IPS-20b (cell line): ENCODE data around the gene BMAL1.

Experiments
- H3K27ac ChIP-seq: one replicate; pipeline ENCODE4 v1.5.1; 2013; ENCODE audit warnings: low read length
- H3K27me3 ChIP-seq: 2 replicates; pipeline ENCODE4 v1.6.1; 2013; ENCODE audit warnings: mild to moderate bottlenecking, low read length, inconsistent platforms; ENCODE audit not compliant: insufficient read depth
- H3K36me3 ChIP-seq: 2 replicates; pipeline ENCODE4 v1.6.1; 2013; ENCODE audit warnings: low read depth, mild to moderate bottlenecking, inconsistent platforms, low read length, moderate library complexity; ENCODE audit not compliant: insufficient read depth
- H3K4me1 ChIP-seq: 2 replicates; pipeline ENCODE4 v1.6.1; 2013; ENCODE audit warnings: mild to moderate bottlenecking, control low read depth, inconsistent platforms, low read length, moderate library complexity; ENCODE audit not compliant: insufficient read depth
- H3K4me3 ChIP-seq: 2 replicates; pipeline ENCODE4 v1.5.1; 2013; ENCODE audit warnings: mild to moderate bottlenecking, low read length, inconsistent platforms
- H3K9ac ChIP-seq: 2 replicates; pipeline ENCODE4 v1.6.1; 2013; ENCODE audit warnings: low read depth, mild to moderate bottlenecking, inconsistent platforms, low read length, moderate library complexity
- H3K9me3 ChIP-seq: 2 replicates; pipeline ENCODE4 v1.6.1; 2013; ENCODE audit warnings: mild to moderate bottlenecking, low read depth, low read length, inconsistent platforms; ENCODE audit not compliant: insufficient read depth

The BMAL1 gene

DNA sequence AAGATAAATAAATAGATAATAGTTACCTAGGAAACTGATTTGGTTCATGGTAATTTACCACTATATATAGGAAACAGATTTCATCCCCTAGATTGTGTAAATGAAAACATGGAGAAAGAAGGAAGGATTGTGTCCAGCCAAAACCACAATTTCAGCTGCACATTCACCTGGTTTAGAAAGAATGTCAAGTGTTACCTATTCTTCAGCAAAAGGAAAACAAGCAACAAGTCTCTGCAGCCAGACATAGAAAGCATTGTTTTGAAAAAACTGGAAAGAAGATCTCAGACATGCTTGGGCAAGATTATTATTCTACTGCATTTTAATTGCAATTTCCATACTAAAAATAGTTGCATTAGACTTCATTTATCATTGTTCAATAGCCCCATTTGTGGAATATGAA lies 8.8 kb upstream of the BMAL1 start:
- no peaks in the 10 kb centered on the region for H3K36me3 ChIP-seq
- H3K9me3 ChIP-seq, result no peaks in the 10 kb centered on the region
- no peak overlapping the region for H3K4me3 ChIP-seq
- H3K4me1 ChIP-seq, result no peaks in the 10 kb centered on the region
- no peak overlapping the region for H3K27ac ChIP-seq
- H3K27me3 ChIP-seq, result peaks cover 26% of the 10 kb centered on the region
- no peak overlapping the region for H3K9ac ChIP-seq

DNA sequence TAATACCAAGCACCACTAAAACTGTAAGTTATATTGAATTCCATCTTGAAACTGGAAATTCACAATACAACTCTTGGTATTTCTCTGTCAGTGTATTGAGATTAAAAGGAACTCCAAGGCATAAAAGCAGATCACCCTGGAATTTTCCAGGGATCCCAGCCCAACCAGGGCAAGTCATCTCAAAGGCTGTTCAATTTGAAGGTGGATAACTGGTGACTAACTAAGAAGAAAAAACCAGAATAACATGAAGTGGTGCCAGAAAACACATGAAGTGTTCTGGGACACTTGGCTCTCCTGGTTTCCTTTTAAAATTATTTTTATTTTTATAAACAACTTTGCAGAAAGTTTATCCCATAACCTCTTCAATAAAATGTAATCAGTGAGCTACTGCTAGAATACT lies 7.8 kb upstream of the BMAL1 start:
- H3K27me3 ChIP-seq, result peaks cover 36% of the 10 kb centered on the region
- no peaks in the 10 kb centered on the region for H3K4me1 ChIP-seq
- no peak overlapping the region for H3K9ac ChIP-seq
- no peak overlapping the region for H3K4me3 ChIP-seq
- H3K27ac ChIP-seq, result no peak overlapping the region
- H3K9me3 ChIP-seq, result no peaks in the 10 kb centered on the region
- H3K36me3 ChIP-seq, result no peaks in the 10 kb centered on the region

DNA sequence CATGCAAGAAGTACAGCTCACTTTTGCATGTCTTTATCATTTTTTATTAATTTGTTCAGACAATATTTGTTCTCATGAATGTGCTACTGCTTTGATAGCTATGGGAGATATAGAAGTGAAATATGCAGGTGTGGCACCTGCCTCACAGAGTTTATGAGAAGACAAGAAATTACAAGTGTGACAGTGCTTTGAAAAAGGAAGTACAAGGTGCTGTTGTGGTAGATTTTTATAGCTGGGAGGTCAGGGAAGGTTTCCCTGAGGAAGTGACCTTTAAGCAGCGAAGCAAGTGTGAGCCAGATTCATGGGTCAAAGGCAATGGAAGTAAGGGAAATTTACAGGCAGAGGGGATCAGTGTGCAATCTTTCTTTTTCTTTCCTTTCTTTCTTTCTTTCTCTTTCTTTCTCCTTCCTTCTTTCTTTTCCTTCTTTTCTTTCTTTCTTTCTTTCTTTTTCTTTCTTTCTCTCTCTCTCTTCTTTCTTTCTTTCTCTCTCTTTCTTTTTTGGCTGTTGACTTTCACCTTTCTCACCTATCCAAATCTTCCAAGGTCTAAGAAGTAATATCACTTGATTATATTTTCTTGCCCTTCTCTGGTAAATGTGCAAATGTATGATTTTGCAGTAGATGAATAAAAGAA lies 6.4 kb upstream of the BMAL1 start:
- Histone ChIP-seq H3K27ac (no peak overlapping the region), H3K9ac (no peak overlapping the region)

DNA sequence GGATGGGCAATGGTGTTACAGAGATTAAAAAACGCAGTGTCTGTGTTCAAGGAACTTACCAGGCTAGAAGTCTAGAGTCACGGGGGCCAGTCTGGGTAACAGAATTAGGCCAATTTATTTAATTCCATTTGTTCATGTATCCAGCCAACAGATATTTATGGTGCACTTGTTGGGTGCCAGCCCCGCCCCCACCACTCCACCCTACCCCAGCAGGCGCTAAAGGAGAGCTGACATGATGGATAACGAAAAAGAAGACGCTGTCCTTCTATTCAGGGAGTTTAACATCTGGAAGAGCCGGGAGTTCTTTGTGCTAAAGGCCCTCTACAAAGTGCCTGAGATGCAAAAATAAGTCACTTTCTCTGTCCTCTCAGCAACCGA lies 1.1 kb upstream of the BMAL1 start:
- H3K4me1 ChIP-seq, result peaks cover 3% of the 10 kb centered on the region
- no peaks in the 10 kb centered on the region for H3K36me3 ChIP-seq
- H3K9ac ChIP-seq, result peak overlapping the region; percentile 65; the same call in 1 of the 2 replicates
- H3K27ac ChIP-seq, result no peak overlapping the region
- H3K4me3 ChIP-seq, result peak overlapping the region; percentile 91
- H3K27me3 ChIP-seq, result peaks cover 89% of the 10 kb centered on the region
- no peaks in the 10 kb centered on the region for H3K9me3 ChIP-seq

More for the DNA sequence above, 6.4 kb upstream of the BMAL1 start:
- Histone ChIP-seq H3K9me3 (no peaks in the 10 kb centered on the region), H3K4me1 (no peaks in the 10 kb centered on the region; the same call in 1 of the 2 replicates), H3K36me3 (no peaks in the 10 kb centered on the region), H3K4me3 (no peak overlapping the region), H3K27me3 (peaks cover 50% of the 10 kb centered on the region)

DNA sequence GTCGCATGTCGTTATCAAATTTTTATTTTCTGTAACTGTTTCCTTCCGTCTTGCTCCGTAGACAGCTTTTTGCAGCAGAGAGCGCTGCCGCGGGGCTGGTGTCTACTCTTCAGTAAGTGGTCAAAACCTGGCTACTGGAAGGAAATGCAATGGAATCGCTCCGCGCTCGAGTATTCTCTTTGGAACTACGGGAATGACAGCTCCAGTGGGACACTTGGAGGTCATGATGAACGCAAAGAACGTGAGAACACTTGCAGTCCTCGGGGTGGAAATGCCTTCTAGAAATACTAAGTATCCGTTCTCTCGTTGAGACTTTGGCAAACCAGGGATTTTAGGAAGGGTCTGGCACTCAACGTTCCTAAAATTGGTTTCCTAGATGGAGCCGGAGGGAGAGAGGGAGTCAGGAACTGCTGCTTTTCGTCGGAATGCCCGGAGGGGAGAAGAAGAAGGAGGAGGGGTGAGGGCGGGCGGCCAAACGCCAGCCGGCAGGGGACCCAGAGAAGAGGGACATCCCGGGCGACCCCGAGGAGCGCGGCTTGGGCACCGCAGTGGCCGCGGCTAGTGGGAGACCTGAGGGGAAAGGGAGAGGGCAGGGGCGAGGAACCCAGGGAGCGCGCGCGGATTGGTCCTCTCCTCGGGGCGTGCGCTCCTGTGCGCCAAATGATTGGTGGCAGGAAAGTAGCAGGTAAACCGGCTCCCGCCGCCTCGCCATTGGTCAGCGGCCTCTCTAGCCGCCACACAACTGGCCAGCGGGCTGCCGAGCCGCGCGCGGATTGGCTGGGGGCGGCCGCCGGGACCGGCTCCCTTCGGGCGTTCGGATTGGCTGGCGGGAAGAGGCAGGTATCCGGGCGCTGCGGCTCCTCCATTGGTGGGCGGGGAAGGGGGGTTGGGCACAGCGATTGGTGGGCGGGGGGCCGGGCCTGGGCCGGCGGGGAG lies 490 bp upstream of the BMAL1 start:
- H3K4me1 ChIP-seq, result peaks cover 3% of the 10 kb centered on the region
- H3K9ac ChIP-seq, result peak overlapping the region; percentile 65; the same call in 1 of the 2 replicates
- no peaks in the 10 kb centered on the region for H3K9me3 ChIP-seq
- no peak overlapping the region for H3K27ac ChIP-seq
- peak overlapping the region; percentile 91 for H3K4me3 ChIP-seq
- H3K36me3 ChIP-seq, result no peaks in the 10 kb centered on the region
- peaks cover 90% of the 10 kb centered on the region for H3K27me3 ChIP-seq

DNA sequence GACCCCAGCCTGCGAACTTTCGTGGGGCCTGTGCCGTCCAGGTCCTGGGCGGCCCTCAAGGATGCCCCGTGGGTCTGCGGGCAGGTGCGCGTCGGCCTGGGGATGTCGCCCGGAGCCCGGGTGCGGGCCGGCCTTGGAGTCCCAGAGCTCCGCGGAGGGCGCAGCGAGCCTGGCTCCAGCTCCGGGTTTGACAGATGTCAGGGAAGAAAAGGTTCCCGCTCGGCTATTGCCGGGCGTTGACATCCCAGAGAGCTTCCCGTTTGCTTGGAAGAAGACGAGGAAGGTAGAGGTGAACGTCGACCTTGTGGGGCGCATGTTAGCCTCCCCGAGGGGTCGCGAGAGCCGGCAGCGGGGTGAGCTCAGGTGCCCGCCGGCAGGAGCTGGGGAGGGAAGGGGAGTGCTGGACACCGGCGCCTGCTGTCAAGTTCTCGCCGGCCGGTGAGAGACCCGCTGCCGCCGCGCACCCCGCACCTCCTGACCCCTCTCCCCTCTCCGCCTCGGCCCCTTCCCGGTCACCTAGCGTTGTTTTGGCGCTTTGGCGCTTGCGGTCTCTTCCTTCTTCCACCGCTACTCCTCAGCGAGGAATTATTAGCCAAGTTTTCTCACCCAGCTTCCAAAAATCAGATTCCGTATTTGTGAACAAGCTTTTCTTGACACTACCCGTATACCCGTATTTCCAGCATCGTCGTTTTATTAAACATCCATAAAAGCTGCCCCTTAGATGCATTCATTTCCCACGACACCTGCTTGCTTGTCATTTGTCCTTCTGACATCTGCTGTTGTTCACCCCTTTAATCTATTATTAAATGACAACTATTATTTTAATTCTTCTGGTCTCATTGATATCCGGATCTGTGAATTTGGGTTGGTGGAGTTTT lies 1.3 kb downstream of the BMAL1 start:
- Histone ChIP-seq H3K36me3 (no peaks in the 10 kb centered on the region), H3K4me3 (peak overlapping the region; percentile 72), H3K9me3 (no peaks in the 10 kb centered on the region), H3K4me1 (peaks cover 9% of the 10 kb centered on the region), H3K9ac (no peak overlapping the region), H3K27me3 (peaks cover 72% of the 10 kb centered on the region), H3K27ac (no peak overlapping the region)

DNA sequence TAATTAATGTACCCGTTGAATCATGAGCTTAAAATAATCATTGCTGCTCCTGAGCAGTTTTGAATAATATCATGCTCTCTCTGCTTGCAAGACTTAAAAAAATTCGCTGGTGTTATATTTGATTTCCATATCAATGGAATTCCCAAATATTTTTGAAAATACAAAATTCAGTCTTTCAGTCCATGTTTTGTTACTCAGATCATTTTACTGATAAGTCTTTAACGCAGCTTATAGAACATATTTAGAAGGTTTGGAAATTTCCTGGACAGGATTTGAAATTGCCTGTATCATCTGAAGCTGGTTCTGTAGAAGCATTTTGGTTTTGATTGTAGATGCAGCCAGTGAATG lies 1.9 kb downstream of the BMAL1 start:
- Histone ChIP-seq H3K4me3 (peak overlapping the region; percentile 72; the same call in 1 of the 2 replicates), H3K27ac (no peak overlapping the region), H3K9ac (no peak overlapping the region), H3K36me3 (no peaks in the 10 kb centered on the region), H3K9me3 (no peaks in the 10 kb centered on the region), H3K4me1 (peaks cover 9% of the 10 kb centered on the region), H3K27me3 (peaks cover 66% of the 10 kb centered on the region)

DNA sequence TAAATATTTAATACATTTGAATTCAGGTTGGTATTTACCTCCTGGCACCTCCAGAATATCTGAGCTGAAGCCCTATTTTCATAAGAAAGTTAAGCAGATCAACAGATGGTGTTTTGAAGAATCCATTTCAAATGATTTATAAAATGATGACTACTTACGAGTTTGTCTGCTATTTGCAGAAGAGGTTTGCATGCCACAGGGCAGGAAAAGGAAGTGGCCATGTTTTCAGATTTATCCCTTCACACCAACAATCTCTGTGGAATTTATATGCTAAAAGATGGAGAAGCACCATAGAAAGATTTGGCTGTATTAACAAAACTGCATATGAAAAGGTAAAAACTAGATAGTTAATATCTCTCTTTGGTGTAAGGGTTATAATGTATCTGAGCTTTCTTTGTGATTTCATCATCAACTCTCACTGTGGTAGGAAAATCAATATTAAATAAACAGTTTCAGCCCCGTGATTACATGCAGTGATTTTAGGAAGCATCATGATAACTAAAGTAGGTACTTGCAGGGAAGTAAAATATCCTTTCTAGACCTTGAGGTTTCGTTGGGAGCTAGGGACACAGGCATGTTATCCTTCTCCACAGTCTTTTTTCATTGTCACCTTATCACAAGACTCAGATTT lies 2.6 kb downstream of the BMAL1 start:
- H3K4me3 ChIP-seq, result no peak overlapping the region
- H3K27ac ChIP-seq, result no peak overlapping the region
- peaks cover 59% of the 10 kb centered on the region for H3K27me3 ChIP-seq
- no peak overlapping the region for H3K9ac ChIP-seq
- no peaks in the 10 kb centered on the region for H3K9me3 ChIP-seq
- H3K36me3 ChIP-seq, result no peaks in the 10 kb centered on the region
- H3K4me1 ChIP-seq, result peaks cover 9% of the 10 kb centered on the region

DNA sequence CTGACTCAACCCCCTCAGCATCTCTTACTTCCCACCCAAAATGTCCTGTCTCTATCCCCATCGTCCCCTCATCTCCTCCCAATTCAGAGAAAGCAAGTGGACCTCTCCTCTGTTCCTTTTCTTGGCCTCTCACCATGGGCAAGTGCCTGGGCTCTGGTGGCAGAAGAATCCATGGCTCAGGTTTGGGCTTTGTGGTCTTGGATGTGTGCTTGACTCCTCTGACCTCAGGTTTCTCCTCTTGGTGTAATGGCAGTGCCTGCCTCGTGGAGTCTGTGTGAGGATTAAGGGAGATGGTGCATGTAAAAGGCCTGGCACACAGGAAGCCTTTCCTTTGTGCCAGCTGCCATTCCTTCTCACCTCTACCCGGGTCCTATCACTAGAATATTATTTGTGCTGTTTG lies 3.2 kb downstream of the BMAL1 start:
- Histone ChIP-seq H3K27ac (no peak overlapping the region), H3K9ac (no peak overlapping the region), H3K9me3 (no peaks in the 10 kb centered on the region), H3K4me3 (no peak overlapping the region), H3K36me3 (no peaks in the 10 kb centered on the region), H3K27me3 (peaks cover 53% of the 10 kb centered on the region), H3K4me1 (peaks cover 9% of the 10 kb centered on the region)

DNA sequence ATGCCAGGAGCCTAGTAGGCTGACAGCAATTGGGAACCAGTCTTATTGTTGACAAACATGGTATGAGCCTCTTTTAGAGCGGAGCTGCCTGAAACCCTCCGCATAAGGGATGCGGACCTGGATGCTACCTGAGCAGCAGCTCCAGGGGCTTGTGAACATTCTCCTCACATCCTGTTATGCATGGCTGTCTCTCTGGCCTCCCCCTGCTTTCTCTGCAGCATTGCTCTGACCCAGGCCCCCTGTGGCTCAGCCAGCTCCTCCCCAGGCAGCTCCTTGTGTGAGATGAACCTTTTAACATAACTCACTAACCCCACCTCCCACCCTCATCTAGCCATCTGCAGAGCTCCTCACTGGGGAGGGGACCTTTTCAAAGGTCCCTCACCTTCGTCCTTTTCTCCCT lies 6.0 kb downstream of the BMAL1 start:
- peak overlapping the region; percentile 31; the same call in 1 of the 2 replicates for H3K4me3 ChIP-seq
- H3K9me3 ChIP-seq, result no peaks in the 10 kb centered on the region
- no peak overlapping the region for H3K27ac ChIP-seq
- peaks cover 34% of the 10 kb centered on the region for H3K27me3 ChIP-seq
- no peak overlapping the region for H3K9ac ChIP-seq
- no peaks in the 10 kb centered on the region for H3K36me3 ChIP-seq
- H3K4me1 ChIP-seq, result peaks cover 6% of the 10 kb centered on the region
